ENCODE data around the gene CCZ1. TPM values are rescaled to one million over a fixed set of nuclear protein-coding genes. Genes with fewer than 3 reads are reported as not detected.
"Not testable (repeated sequence)": the region's sequence is repeated elsewhere in the genome, so short reads cannot be mapped to it uniquely, and the experiment has no call there.

Gene CCZ1
- total and polyA plus RNA-seq, 10 of the 15 experiments (the other 5 are each of a cell fraction or from before 2014, with no cell fraction given) = 26.6 to 109 (median 66.3) TPM

DNA sequence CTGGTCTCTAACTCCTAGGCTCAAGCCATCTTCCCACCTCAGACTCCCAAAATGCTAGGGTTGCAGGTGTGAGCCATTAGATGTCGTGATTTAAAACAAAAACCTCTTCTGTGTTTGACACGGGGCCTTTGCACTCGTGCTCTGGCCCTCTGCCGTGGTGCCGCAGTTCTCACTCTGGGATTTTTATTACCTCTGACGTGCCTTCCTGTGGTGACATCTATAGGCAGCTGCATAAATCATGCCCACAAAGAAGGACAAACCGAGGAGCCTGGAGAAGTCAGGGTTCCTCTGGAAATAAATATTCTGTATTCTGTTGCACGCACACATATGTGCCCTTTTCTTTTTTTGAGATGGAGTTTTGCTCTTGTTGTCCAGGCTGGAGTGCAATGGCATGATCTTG is 43.8 kb upstream of the CCZ1 start:
- no peaks in the 10 kb centered on the region for H3K9me3 ChIP-seq (replicated peaks; ENCODE audit: control insufficient read depth, insufficient read depth, low read length)
- BruUV-seq (replicated peaks) = no TSS peak
- POLR2A ChIA-PET = no interaction called here
- H2AFZ ChIP-seq (ENCODE audit: control insufficient read depth, low read depth, low read length) = no peak overlapping the region
- in situ Hi-C loops (cut with MboI) (loop anchor here (5.0 kb wide), 2 partner anchors 478 to 668 kb away; no protein-coding TSS in a partner anchor), intact Hi-C loops (cut with micrococcal nuclease; ENCODE audit: unreplicated experiment) (loop anchor here (5.0 to 10.0 kb wide), 3 partner anchors 470 to 730 kb away; no protein-coding TSS in a partner anchor)
- H3K27ac ChIP-seq (ENCODE audit: control insufficient read depth, insufficient read depth) = no peak overlapping the region
- H3K9ac ChIP-seq (ENCODE audit: control insufficient read depth, insufficient read depth, low read length) = no peak overlapping the region
- no peaks in the 10 kb centered on the region for H4K20me1 ChIP-seq (ENCODE audit: control insufficient read depth, insufficient read depth)
- RAD21 ChIA-PET (ENCODE audit: unreplicated experiment) = no interaction called here
- CTCF ChIA-PET = interaction anchor here (0.6 to 2.9 kb wide), 2 partner anchors 118 to 661 kb away, joined by 3 to 32 read pairs; no protein-coding TSS in a partner anchor
- H3K36me3 ChIP-seq (ENCODE audit: control insufficient read depth in 2 of 2, insufficient read depth in 2 of 2, low read length in 1 of 2) = no peaks in the 10 kb centered on the region
- H3K27me3 ChIP-seq (replicated peaks in 1 of 2; ENCODE audit: control insufficient read depth in 2 of 2, insufficient read depth in 2 of 2, low read length in 1 of 2) = no peaks in the 10 kb centered on the region
- DNase-seq (ENCODE audit: low read depth, low spot score) = no peak
- no peak for ATAC-seq
- WGBS (ENCODE audit: insufficient coverage, insufficient replicate concordance, low lambda C conversion rate, missing lambda C conversion rate) = 34% methylated on average over 8 of the region's 8 CpGs
- H3K4me1 ChIP-seq (ENCODE audit: control insufficient read depth, insufficient read depth, low read length) = no peaks in the 10 kb centered on the region
- no peaks in the 10 kb centered on the region for H3K79me2 ChIP-seq (ENCODE audit: control insufficient read depth, insufficient read depth, low read length)
- no peak overlapping the region for H3K4me2 ChIP-seq (ENCODE audit: control insufficient read depth, insufficient read depth)
- no peak for FAIRE-seq
- TF ChIP-seq STAT3 (IDR thresholded peaks at IDR 0.05; ENCODE audit: low read depth, low read length) (no peak), TAF1 (IDR thresholded peaks at IDR 0.05; ENCODE audit: borderline replicate concordance, low read depth, low read length) (no peak), ZSCAN29 (IDR thresholded peaks at IDR 0.05) (no peak), EGR1 (IDR thresholded peaks at IDR 0.05; ENCODE audit: borderline replicate concordance in 1 of 2, low read depth in 2 of 2, low read length in 2 of 2) (no peak), SRF (IDR thresholded peaks at IDR 0.05; ENCODE audit: low read depth in 2 of 2, low read length in 2 of 2) (no peak), MTA2 (IDR thresholded peaks at IDR 0.05; ENCODE audit: low read depth) (no peak), ATF3 (IDR thresholded peaks at IDR 0.05; ENCODE audit: borderline replicate concordance, extremely low read depth, low read depth, low read length) (no peak), NBN (IDR thresholded peaks at IDR 0.05) (no peak)
- TF ChIP-seq, protein P1, sequence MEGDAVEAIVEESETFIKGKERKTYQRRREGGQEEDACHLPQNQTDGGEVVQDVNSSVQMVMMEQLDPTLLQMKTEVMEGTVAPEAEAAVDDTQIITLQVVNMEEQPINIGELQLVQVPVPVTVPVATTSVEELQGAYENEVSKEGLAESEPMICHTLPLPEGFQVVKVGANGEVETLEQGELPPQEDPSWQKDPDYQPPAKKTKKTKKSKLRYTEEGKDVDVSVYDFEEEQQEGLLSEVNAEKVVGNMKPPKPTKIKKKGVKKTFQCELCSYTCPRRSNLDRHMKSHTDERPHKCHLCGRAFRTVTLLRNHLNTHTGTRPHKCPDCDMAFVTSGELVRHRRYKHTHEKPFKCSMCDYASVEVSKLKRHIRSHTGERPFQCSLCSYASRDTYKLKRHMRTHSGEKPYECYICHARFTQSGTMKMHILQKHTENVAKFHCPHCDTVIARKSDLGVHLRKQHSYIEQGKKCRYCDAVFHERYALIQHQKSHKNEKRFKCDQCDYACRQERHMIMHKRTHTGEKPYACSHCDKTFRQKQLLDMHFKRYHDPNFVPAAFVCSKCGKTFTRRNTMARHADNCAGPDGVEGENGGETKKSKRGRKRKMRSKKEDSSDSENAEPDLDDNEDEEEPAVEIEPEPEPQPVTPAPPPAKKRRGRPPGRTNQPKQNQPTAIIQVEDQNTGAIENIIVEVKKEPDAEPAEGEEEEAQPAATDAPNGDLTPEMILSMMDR (IDR thresholded peaks at IDR 0.05 in 2 of 3, conservative IDR thresholded peaks at IDR 0.05 in 1 of 3; ENCODE audit: control insufficient read depth in 2 of 3, extremely low read depth in 1 of 3, insufficient read depth in 1 of 3, low read depth in 3 of 3, low read length in 3 of 3) = no peak
- no peak overlapping the region for H3K4me3 ChIP-seq
- SMC1A ChIA-PET (ENCODE audit: uncharacterized antibody, unreplicated experiment) = no interaction called here

GRCh38 chr7:5857041-5857575 is 41.4 kb upstream of the CCZ1 start:
- POLR2A ChIA-PET = not testable (repeated sequence)

More at GRCh38 chr7:5857041-5857575, 41.4 kb upstream of the CCZ1 start:
- H3K9me3 ChIP-seq (replicated peaks; ENCODE audit: control insufficient read depth, insufficient read depth, low read length); H3K27ac ChIP-seq (ENCODE audit: control insufficient read depth, insufficient read depth); H3K9ac ChIP-seq (ENCODE audit: control insufficient read depth, insufficient read depth, low read length); H3K79me2 ChIP-seq (ENCODE audit: control insufficient read depth, insufficient read depth, low read length); ATAC-seq; H3K4me2 ChIP-seq (ENCODE audit: control insufficient read depth, insufficient read depth); BruUV-seq (replicated peaks); H3K4me1 ChIP-seq (ENCODE audit: control insufficient read depth, insufficient read depth, low read length); H2AFZ ChIP-seq (ENCODE audit: control insufficient read depth, low read depth, low read length); DNase-seq (ENCODE audit: low read depth, low spot score); H4K20me1 ChIP-seq (ENCODE audit: control insufficient read depth, insufficient read depth); FAIRE-seq; H3K36me3 ChIP-seq (ENCODE audit: control insufficient read depth in 2 of 2, insufficient read depth in 2 of 2, low read length in 1 of 2); H3K27me3 ChIP-seq (replicated peaks in 1 of 2; ENCODE audit: control insufficient read depth in 2 of 2, insufficient read depth in 2 of 2, low read length in 1 of 2); H3K4me3 ChIP-seq: not testable (repeated sequence)
- ChIA-PET SMC1A (ENCODE audit: uncharacterized antibody, unreplicated experiment) (interaction anchor here (0.7 to 1.9 kb wide), 4 partner anchors 249 to 659 kb away, joined by 3 to 14 read pairs (median 4); no protein-coding TSS in a partner anchor), CTCF (interaction anchor here (0.6 to 2.9 kb wide), 19 partner anchors 9 to 755 kb away, joined by 3 to 32 read pairs (median 4); no protein-coding TSS in a partner anchor), RAD21 (ENCODE audit: unreplicated experiment) (interaction anchor here (0.7 to 2.0 kb wide), 6 partner anchors 11 to 591 kb away, joined by 3 to 8 read pairs (median 4); no protein-coding TSS in a partner anchor)
- intact Hi-C loops (cut with micrococcal nuclease; ENCODE audit: unreplicated experiment) = loop anchor here (5.0 to 10.0 kb wide), 3 partner anchors 468 to 728 kb away; no protein-coding TSS in a partner anchor
- 59% methylated on average over 13 of the region's 13 CpGs for WGBS (ENCODE audit: insufficient coverage, insufficient replicate concordance, low lambda C conversion rate, missing lambda C conversion rate)
- in situ Hi-C loops (cut with MboI) = loop anchor here (5.0 kb wide), 2 partner anchors 475 to 665 kb away; no protein-coding TSS in a partner anchor

Data from GM12878 (cell line).